Measurements from ENCODE around the gene RPS26. TPM values are rescaled to one million over a fixed set of nuclear protein-coding genes. Genes with fewer than 3 reads are reported as not detected.

The RPS26 gene
- polyA plus RNA-seq, 2 of the 4 experiments (the other 2 are of a cell fraction) = 524 to 779 TPM

Other genes with a start within 250 kb of the RPS26 start
- 164 and 198 TPM in 2 replicates for gene SARNP, start 224.2 kb upstream of the RPS26 start, polyA plus RNA-seq (2011; rRNA removed)
- 116 to 126 TPM (median 123 TPM) in 3 replicates for gene SARNP, start 224.2 kb upstream of the RPS26 start, polyA plus RNA-seq (2017; fragmentation: RNase III; extraction: RNeasy Plus Mini Kit Qiagen cat#74134 plus additional on column Dnase treatment)
- gene ORMDL2, start 223.9 kb upstream of the RPS26 start, polyA plus RNA-seq (2011; rRNA removed) = 93.6 and 138 TPM in 2 replicates
- 73.5 to 82.9 TPM (median 79.0 TPM) in 3 replicates for gene ORMDL2, start 223.9 kb upstream of the RPS26 start, polyA plus RNA-seq (2017; fragmentation: RNase III; extraction: RNeasy Plus Mini Kit Qiagen cat#74134 plus additional on column Dnase treatment)
- 11.9 and 23.6 TPM in 2 replicates for gene DNAJC14, start 212.3 kb upstream of the RPS26 start, polyA plus RNA-seq (2011; rRNA removed)
- 23.6 to 30.4 TPM (median 29.5 TPM) in 3 replicates for gene DNAJC14, start 212.3 kb upstream of the RPS26 start, polyA plus RNA-seq (2017; fragmentation: RNase III; extraction: RNeasy Plus Mini Kit Qiagen cat#74134 plus additional on column Dnase treatment)
- gene MMP19, start 199.0 kb upstream of the RPS26 start, polyA plus RNA-seq (2011; rRNA removed) = 0.06 and 0.09 TPM in 2 replicates
- 0.09 to 0.11 TPM (median 0.09 TPM) in 3 replicates for gene MMP19, start 199.0 kb upstream of the RPS26 start, polyA plus RNA-seq (2017; fragmentation: RNase III; extraction: RNeasy Plus Mini Kit Qiagen cat#74134 plus additional on column Dnase treatment)
- 39.2 and 49.5 TPM in 2 replicates for gene PYM1, start 114.0 kb upstream of the RPS26 start, polyA plus RNA-seq (2011; rRNA removed)
- 27.0 to 30.6 TPM (median 30.4 TPM) in 3 replicates for gene PYM1, start 114.0 kb upstream of the RPS26 start, polyA plus RNA-seq (2017; fragmentation: RNase III; extraction: RNeasy Plus Mini Kit Qiagen cat#74134 plus additional on column Dnase treatment)
- 24.7 and 26.1 TPM in 2 replicates for gene DGKA, start 110.8 kb upstream of the RPS26 start, polyA plus RNA-seq (2011; rRNA removed)
- 21.0 to 23.7 TPM (median 22.6 TPM) in 3 replicates for gene DGKA, start 110.8 kb upstream of the RPS26 start, polyA plus RNA-seq (2017; fragmentation: RNase III; extraction: RNeasy Plus Mini Kit Qiagen cat#74134 plus additional on column Dnase treatment)
- 2.2 and 2.3 TPM in 2 replicates for gene PMEL, start 75.9 kb upstream of the RPS26 start, polyA plus RNA-seq (2011; rRNA removed)
- 0.71 to 1.4 TPM (median 1.0 TPM) in 3 replicates for gene PMEL, start 75.9 kb upstream of the RPS26 start, polyA plus RNA-seq (2017; fragmentation: RNase III; extraction: RNeasy Plus Mini Kit Qiagen cat#74134 plus additional on column Dnase treatment)
- 51.0 and 86.3 TPM in 2 replicates for gene CDK2, start 75.1 kb upstream of the RPS26 start, polyA plus RNA-seq (2011; rRNA removed)
- gene CDK2, start 75.1 kb upstream of the RPS26 start, polyA plus RNA-seq (2017; fragmentation: RNase III; extraction: RNeasy Plus Mini Kit Qiagen cat#74134 plus additional on column Dnase treatment) = 41.5 to 53.8 TPM (median 48.3 TPM) in 3 replicates
- gene RAB5B, start 67.8 kb upstream of the RPS26 start, polyA plus RNA-seq (2011; rRNA removed) = 90.4 and 93.7 TPM in 2 replicates
- gene RAB5B, start 67.8 kb upstream of the RPS26 start, polyA plus RNA-seq (2017; fragmentation: RNase III; extraction: RNeasy Plus Mini Kit Qiagen cat#74134 plus additional on column Dnase treatment) = 27.7 to 37.2 TPM (median 36.3 TPM) in 3 replicates
- gene SUOX, start 44.6 kb upstream of the RPS26 start, polyA plus RNA-seq (2011; rRNA removed) = 15.6 and 22.2 TPM in 2 replicates
- 10.8 to 13.6 TPM (median 13.5 TPM) in 3 replicates for gene SUOX, start 44.6 kb upstream of the RPS26 start, polyA plus RNA-seq (2017; fragmentation: RNase III; extraction: RNeasy Plus Mini Kit Qiagen cat#74134 plus additional on column Dnase treatment)
- 2.0 and 2.9 TPM in 2 replicates for gene IKZF4, start 20.9 kb upstream of the RPS26 start, polyA plus RNA-seq (2011; rRNA removed)
- gene IKZF4, start 20.9 kb upstream of the RPS26 start, polyA plus RNA-seq (2017; fragmentation: RNase III; extraction: RNeasy Plus Mini Kit Qiagen cat#74134 plus additional on column Dnase treatment) = 1.5 to 2.4 TPM (median 2.0 TPM) in 3 replicates
- gene ERBB3, start 38.2 kb downstream of the RPS26 start, polyA plus RNA-seq (2011; rRNA removed) = 17.0 and 24.9 TPM in 2 replicates
- gene ERBB3, start 38.2 kb downstream of the RPS26 start, polyA plus RNA-seq (2017; fragmentation: RNase III; extraction: RNeasy Plus Mini Kit Qiagen cat#74134 plus additional on column Dnase treatment) = 1.8 to 2.2 TPM (median 1.8 TPM) in 3 replicates
- 452 and 717 TPM in 2 replicates for gene PA2G4, start 62.6 kb downstream of the RPS26 start, polyA plus RNA-seq (2011; rRNA removed)
- gene PA2G4, start 62.6 kb downstream of the RPS26 start, polyA plus RNA-seq (2017; fragmentation: RNase III; extraction: RNeasy Plus Mini Kit Qiagen cat#74134 plus additional on column Dnase treatment) = 405 to 477 TPM (median 415 TPM) in 3 replicates
- gene RPL41, start 74.7 kb downstream of the RPS26 start, polyA plus RNA-seq (2011; rRNA removed) = 9,351 and 11,089 TPM in 2 replicates
- gene RPL41, start 74.7 kb downstream of the RPS26 start, polyA plus RNA-seq (2017; fragmentation: RNase III; extraction: RNeasy Plus Mini Kit Qiagen cat#74134 plus additional on column Dnase treatment) = 8,804 to 9,815 TPM (median 8,860 TPM) in 3 replicates
- gene ZC3H10, start 76.3 kb downstream of the RPS26 start, polyA plus RNA-seq (2011; rRNA removed) = 2.1 and 2.7 TPM in 2 replicates
- 2.3 to 3.2 TPM (median 2.7 TPM) in 3 replicates for gene ZC3H10, start 76.3 kb downstream of the RPS26 start, polyA plus RNA-seq (2017; fragmentation: RNase III; extraction: RNeasy Plus Mini Kit Qiagen cat#74134 plus additional on column Dnase treatment)
- 72.4 and 91.6 TPM in 2 replicates for gene ESYT1, start 86.3 kb downstream of the RPS26 start, polyA plus RNA-seq (2011; rRNA removed)
- 51.4 to 54.2 TPM (median 51.6 TPM) in 3 replicates for gene ESYT1, start 86.3 kb downstream of the RPS26 start, polyA plus RNA-seq (2017; fragmentation: RNase III; extraction: RNeasy Plus Mini Kit Qiagen cat#74134 plus additional on column Dnase treatment)
- gene MYL6B, start 110.7 kb downstream of the RPS26 start, polyA plus RNA-seq (2011; rRNA removed) = 48.2 and 67.0 TPM in 2 replicates
- 68.6 to 92.7 TPM (median 83.9 TPM) in 3 replicates for gene MYL6B, start 110.7 kb downstream of the RPS26 start, polyA plus RNA-seq (2017; fragmentation: RNase III; extraction: RNeasy Plus Mini Kit Qiagen cat#74134 plus additional on column Dnase treatment)
- 2,280 and 2,307 TPM in 2 replicates for gene MYL6, start 116.4 kb downstream of the RPS26 start, polyA plus RNA-seq (2011; rRNA removed)
- 3,268 to 3,485 TPM (median 3,270 TPM) in 3 replicates for gene MYL6, start 116.4 kb downstream of the RPS26 start, polyA plus RNA-seq (2017; fragmentation: RNase III; extraction: RNeasy Plus Mini Kit Qiagen cat#74134 plus additional on column Dnase treatment)
- gene SMARCC2, start 147.6 kb downstream of the RPS26 start, polyA plus RNA-seq (2011; rRNA removed) = 83.9 and 109 TPM in 2 replicates
- gene SMARCC2, start 147.6 kb downstream of the RPS26 start, polyA plus RNA-seq (2017; fragmentation: RNase III; extraction: RNeasy Plus Mini Kit Qiagen cat#74134 plus additional on column Dnase treatment) = 48.9 to 57.1 TPM (median 51.9 TPM) in 3 replicates
- gene RNF41, start 180.0 kb downstream of the RPS26 start, polyA plus RNA-seq (2011; rRNA removed) = 47.8 and 65.1 TPM in 2 replicates
- 20.2 to 21.7 TPM (median 20.7 TPM) in 3 replicates for gene RNF41, start 180.0 kb downstream of the RPS26 start, polyA plus RNA-seq (2017; fragmentation: RNase III; extraction: RNeasy Plus Mini Kit Qiagen cat#74134 plus additional on column Dnase treatment)
- gene NABP2, start 182.4 kb downstream of the RPS26 start, polyA plus RNA-seq (2011; rRNA removed) = 86.1 and 86.7 TPM in 2 replicates
- gene NABP2, start 182.4 kb downstream of the RPS26 start, polyA plus RNA-seq (2017; fragmentation: RNase III; extraction: RNeasy Plus Mini Kit Qiagen cat#74134 plus additional on column Dnase treatment) = 64.1 to 69.6 TPM (median 65.2 TPM) in 3 replicates
- 0.42 TPM in 1 of 2 replicates, not detected in the other for gene SLC39A5, start 188.1 kb downstream of the RPS26 start, polyA plus RNA-seq (2011; rRNA removed)
- 0.09 to 0.23 TPM in 2 of 3 replicates, not detected in the other for gene SLC39A5, start 188.1 kb downstream of the RPS26 start, polyA plus RNA-seq (2017; fragmentation: RNase III; extraction: RNeasy Plus Mini Kit Qiagen cat#74134 plus additional on column Dnase treatment)
- 26.1 and 35.1 TPM in 2 replicates for gene ANKRD52, start 216.5 kb downstream of the RPS26 start, polyA plus RNA-seq (2011; rRNA removed)
- 47.4 to 48.7 TPM (median 48.0 TPM) in 3 replicates for gene ANKRD52, start 216.5 kb downstream of the RPS26 start, polyA plus RNA-seq (2017; fragmentation: RNase III; extraction: RNeasy Plus Mini Kit Qiagen cat#74134 plus additional on column Dnase treatment)
- 40.9 and 41.2 TPM in 2 replicates for gene COQ10A, start 225.0 kb downstream of the RPS26 start, polyA plus RNA-seq (2011; rRNA removed)
- gene COQ10A, start 225.0 kb downstream of the RPS26 start, polyA plus RNA-seq (2017; fragmentation: RNase III; extraction: RNeasy Plus Mini Kit Qiagen cat#74134 plus additional on column Dnase treatment) = 20.7 to 23.5 TPM (median 23.2 TPM) in 3 replicates